Kidney epithelial cell (primary cell): ENCODE data around the gene KCNQ1. TPM values are rescaled to one million over a fixed set of nuclear protein-coding genes. Genes with fewer than 3 reads are reported as not detected.

ENCODE experiments used
- DNase-seq: peaks from one replicate; pipeline ENCODE4 v3.0.0-alpha.2; 2010; ENCODE audit warnings: low read depth
- H3K27me3 ChIP-seq: 2 replicates; pipeline ENCODE4 v1.6.0; 2011; ENCODE audit warnings: low read length; ENCODE audit not compliant: control insufficient read depth, insufficient read depth
- H3K36me3 ChIP-seq: 2 replicates; pipeline ENCODE4 v1.5.1; 2011; ENCODE audit warnings: low read length; ENCODE audit not compliant: control insufficient read depth, insufficient read depth
- H3K4me3 ChIP-seq: 2 replicates; pipeline ENCODE4 v1.5.1; 2011; ENCODE audit warnings: low read depth, mild to moderate bottlenecking, control low read depth, low read length
- CTCF ChIP-seq: IDR thresholded peaks from 2 replicates; pipeline ENCODE4 v1.5.1; 2011; ENCODE audit warnings: mild to moderate bottlenecking, moderate library complexity, low read length, control low read depth, inconsistent platforms; ENCODE audit not compliant: insufficient read depth, poor library complexity, severe bottlenecking
- total RNA-seq: library from RNA; depleted of rRNA; stranded (reverse); fragments of >200 nt; gene quantifications from 2 replicates; pipeline ENCODE4 v1.2.3, GENCODE V29; 2015

KCNQ1 gene
- total RNA-seq, 1 donor from 2014 or later: 2.3 TPM

- no peak for TF ChIP-seq CTCF
- Histone ChIP-seq H3K4me3 (no peak overlapping the region), H3K27me3 (no peaks in the 10 kb centered on the region), H3K36me3 (no peaks in the 10 kb centered on the region)
- DNase-seq: no peak
Observed at GRCh38 chr11:2775626-2776350, 331.0 kb downstream of the KCNQ1 start.

DNA sequence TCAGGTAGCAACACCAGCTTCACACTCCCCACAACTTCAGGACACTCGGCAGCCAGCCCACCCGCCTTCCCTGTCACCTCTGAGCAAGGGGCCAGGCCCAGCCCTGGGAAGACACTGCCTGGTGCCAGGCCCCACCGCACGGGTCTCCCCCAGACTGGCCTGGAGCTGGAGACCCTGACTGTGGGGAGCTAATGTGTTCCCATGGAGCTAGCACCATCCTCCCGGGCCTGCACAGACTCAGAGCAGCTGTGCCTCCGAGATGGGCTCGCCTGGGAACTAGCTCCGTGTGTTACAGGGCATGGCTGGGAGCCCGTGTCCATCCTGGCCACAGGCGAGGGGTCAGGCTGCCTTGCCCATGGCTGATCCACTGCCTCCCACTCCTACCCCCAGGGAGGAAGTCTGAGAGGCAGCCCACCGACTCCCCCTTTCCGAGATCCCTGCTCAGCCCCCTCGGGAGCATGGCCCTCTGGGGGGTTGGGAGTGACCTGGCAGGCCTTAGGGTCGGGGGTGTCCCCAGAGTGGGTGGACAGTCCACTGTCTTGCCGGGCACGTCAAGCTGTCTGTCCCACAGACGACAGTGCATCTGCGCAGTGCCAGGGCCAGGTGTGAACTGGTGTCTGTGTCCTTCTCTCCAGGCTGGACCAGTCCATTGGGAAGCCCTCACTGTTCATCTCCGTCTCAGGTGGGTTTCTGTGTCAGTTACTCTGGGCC lies 331.7 kb downstream of the KCNQ1 start:
- Histone ChIP-seq H3K27me3 (no peaks in the 10 kb centered on the region), H3K4me3 (no peak overlapping the region), H3K36me3 (no peaks in the 10 kb centered on the region)
- DNase-seq: no peak
- TF ChIP-seq CTCF: no peak

DNA sequence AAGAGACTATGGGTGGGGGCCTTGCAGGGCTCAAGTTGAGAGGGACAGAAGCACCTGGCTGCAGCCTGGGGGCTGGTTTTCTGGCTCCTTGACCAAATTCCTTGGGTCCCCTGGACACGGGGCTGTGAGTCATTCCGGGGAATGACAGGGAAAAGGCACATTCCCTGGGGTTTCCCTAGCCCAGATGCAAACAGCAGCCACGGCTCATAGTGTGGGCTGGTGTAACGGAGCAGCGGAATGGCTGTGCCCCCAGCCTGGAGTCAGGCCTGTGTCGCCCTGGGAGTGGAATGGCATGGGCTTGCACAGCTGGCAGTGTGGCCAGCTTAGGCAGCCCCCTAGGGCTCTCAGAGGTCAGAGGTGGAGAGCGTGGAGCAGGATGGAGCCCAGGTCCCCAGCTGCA lies 332.6 kb downstream of the KCNQ1 start:
- peak; percentile 32 for DNase-seq
- Histone ChIP-seq H3K4me3 (no peak overlapping the region), H3K27me3 (no peaks in the 10 kb centered on the region), H3K36me3 (no peaks in the 10 kb centered on the region)
- TF ChIP-seq CTCF: no peak

- no peak for DNase-seq
- Histone ChIP-seq H3K4me3 (no peak overlapping the region), H3K27me3 (no peaks in the 10 kb centered on the region), H3K36me3 (no peaks in the 10 kb centered on the region)
- TF ChIP-seq CTCF: no peak
Observed at GRCh38 chr11:2777871-2778629, 333.2 kb downstream of the KCNQ1 start.

DNA sequence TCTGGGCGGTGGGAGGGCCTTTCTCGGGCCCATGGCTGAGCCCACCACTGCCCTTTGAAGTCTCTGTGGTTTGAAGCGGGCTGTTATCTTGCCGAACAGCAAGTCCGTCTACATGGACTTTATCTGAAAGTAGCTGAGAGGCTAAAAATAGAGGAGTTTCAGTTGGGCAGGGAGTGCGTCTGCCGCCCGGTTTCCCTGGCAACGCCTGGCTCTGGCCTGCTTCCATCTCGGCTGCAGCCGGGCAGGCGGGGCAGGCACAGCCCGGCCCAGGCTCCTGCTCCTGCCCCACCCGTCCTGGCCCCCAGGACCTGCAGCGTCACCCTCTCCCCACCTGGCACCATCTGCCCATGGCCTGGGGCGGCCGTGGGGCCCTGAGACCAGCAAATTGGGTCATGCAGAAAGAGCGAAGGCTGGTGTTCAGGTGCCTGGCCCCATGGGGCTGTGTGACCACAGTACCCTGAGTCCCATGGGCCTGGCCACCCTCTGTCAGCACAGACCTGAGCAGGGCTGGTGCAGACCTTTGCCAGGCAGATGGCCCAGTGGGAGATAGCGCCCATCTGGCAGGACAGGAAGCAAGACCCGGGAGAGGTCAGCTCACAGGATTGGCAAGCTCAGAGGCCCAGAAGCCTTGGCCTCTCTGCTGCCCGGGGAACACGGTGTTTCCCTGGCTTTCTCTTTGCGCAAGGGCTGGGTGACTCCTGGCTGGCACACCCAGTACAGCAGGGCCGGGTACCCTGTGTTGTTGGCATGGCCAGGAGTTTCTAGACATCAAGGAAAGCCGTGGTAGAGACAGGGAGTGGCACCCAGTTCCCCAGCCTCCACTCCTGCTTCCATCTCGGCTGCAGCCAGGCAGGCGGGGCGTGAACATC lies 334.1 kb downstream of the KCNQ1 start:
- peak; percentile 12 for TF ChIP-seq CTCF
- H3K27me3 ChIP-seq: no peaks in the 10 kb centered on the region
- peak; percentile 25 for DNase-seq
- no peaks in the 10 kb centered on the region for H3K36me3 ChIP-seq
- no peak overlapping the region for H3K4me3 ChIP-seq
